ENCODE results near the gene C4orf36.

Gene C4orf36

DNA sequence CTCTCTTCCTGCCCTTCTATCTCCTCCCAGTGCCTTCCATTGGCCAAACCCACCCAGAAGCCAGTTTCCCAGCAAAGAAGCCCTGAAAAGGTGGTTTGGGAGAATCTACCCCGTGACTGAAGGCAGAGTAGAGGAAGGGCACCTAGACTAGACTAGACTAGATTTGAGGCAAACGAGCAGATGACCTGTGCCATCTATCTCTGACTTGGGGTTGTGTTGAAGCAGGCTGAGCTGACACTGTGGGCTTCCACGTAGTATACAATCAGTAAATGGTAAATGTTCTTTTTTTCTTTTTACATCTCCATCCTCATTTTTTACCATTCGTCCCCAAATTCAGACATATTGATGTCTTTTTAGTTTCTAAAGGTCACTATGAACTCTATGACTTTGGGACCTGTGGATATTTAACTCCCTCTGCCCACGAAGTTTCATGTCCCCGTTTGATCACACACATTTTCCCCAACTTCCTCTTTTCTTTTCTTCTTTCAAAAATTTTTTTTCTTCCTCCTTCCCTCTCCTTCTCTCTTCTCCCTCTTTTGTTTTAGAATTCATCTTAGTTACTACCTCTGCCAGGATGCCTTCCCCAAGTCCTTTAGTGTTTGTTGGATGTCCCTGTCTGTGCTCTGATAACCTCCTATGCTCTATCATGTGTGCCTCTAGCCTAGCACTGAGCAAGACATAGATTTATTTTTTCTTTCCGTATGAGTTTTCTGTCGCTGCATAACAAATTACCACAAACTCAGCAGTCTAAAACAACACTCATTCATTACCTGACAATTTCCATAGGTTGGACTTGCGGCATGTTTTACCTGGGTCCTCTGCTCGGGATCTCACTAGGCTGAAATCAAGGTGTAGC is 36.4 kb upstream of the C4orf36 start:
- Histone ChIP-seq H3K27me3 (ENCODE audit: control insufficient read depth in 5 of 5, insufficient read depth in 4 of 5, low read length in 5 of 5) (no peaks in the 10 kb centered on the region), H3K9ac (ENCODE audit: low read length in 5 of 5) (no peak overlapping the region), H3K4me1 (ENCODE audit: control insufficient read depth in 5 of 5, insufficient read depth in 5 of 5, low read length in 5 of 5) (peaks cover 0 to 8% (median 4%) of the 10 kb centered on the region in 5 donors), H3K36me3 (ENCODE audit: control insufficient read depth in 5 of 5, insufficient read depth in 5 of 5, low read length in 5 of 5) (peaks cover 0 to 5% (median 4%) of the 10 kb centered on the region in 5 donors), H3K4me3 (ENCODE audit: low read depth in 1 of 5, low read length in 5 of 5) (no peak overlapping the region), H3K27ac (ENCODE audit: low read depth, low read length) (peak overlapping the region; percentile 35), H3K9me3 (ENCODE audit: control insufficient read depth in 5 of 5, low read length in 5 of 5) (no peaks in the 10 kb centered on the region)

GRCh38 chr4:86927843-86928395 is 35.7 kb upstream of the C4orf36 start:
- Histone ChIP-seq H3K36me3 (ENCODE audit: control insufficient read depth in 5 of 5, insufficient read depth in 5 of 5, low read length in 5 of 5) (peaks cover 0 to 5% (median 4%) of the 10 kb centered on the region in 5 donors), H3K27me3 (ENCODE audit: control insufficient read depth in 5 of 5, insufficient read depth in 4 of 5, low read length in 5 of 5) (no peaks in the 10 kb centered on the region), H3K9me3 (ENCODE audit: control insufficient read depth in 5 of 5, low read length in 5 of 5) (no peaks in the 10 kb centered on the region), H3K4me3 (ENCODE audit: low read depth in 1 of 5, low read length in 5 of 5) (no peak overlapping the region), H3K27ac (ENCODE audit: low read depth, low read length) (peak overlapping the region; percentile 35), H3K9ac (ENCODE audit: low read length in 5 of 5) (no peak overlapping the region), H3K4me1 (ENCODE audit: control insufficient read depth in 5 of 5, insufficient read depth in 5 of 5, low read length in 5 of 5) (peaks cover 0 to 6% (median 3%) of the 10 kb centered on the region in 5 donors)

DNA sequence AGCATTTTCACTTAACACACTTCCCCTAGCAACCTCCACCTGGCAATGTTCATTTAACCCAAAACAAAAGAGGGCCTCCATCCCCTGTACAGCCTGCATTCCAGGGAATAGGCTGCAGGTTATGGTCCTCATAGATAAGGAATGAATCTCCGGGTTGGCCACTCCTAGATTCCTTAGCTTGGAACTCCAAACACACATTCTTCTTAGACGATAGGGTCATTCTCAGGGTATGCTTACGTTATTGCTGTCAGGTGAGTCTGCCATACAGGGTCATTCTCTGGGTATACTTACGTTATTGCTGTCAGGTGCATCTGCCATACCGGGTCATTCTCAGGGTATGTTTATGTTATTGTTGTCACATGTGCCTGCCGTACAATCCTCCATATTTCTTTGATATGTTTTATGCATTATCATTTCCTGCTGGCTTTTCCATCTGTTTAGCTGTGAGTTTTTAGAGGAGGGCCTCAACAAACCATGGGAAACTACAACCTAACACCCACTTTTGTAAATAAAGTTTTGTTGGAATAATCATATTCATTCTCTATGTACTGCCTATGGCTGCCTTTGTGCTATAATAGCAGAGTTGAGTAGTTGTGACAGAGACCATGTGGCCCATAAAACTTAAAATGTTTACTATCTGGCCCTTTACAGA is 34.3 kb upstream of the C4orf36 start:
- H3K27ac ChIP-seq (ENCODE audit: low read depth, low read length) = no peak overlapping the region
- peaks cover 0 to 11% (median 8%) of the 10 kb centered on the region in 5 donors for H3K4me1 ChIP-seq (ENCODE audit: control insufficient read depth in 5 of 5, insufficient read depth in 5 of 5, low read length in 5 of 5)

GRCh38 chr4:86924811-86925210 is 32.6 kb upstream of the C4orf36 start:
- H3K27me3 ChIP-seq (ENCODE audit: control insufficient read depth in 5 of 5, insufficient read depth in 4 of 5, low read length in 5 of 5) = no peaks in the 10 kb centered on the region
- H3K4me1 ChIP-seq (ENCODE audit: control insufficient read depth in 5 of 5, insufficient read depth in 5 of 5, low read length in 5 of 5) = peaks cover 0 to 24% (median 14%) of the 10 kb centered on the region in 5 donors
- no peak overlapping the region for H3K4me3 ChIP-seq (ENCODE audit: low read depth in 1 of 5, low read length in 5 of 5)
- H3K27ac ChIP-seq (ENCODE audit: low read depth, low read length) = no peak overlapping the region
- H3K36me3 ChIP-seq (ENCODE audit: control insufficient read depth in 5 of 5, insufficient read depth in 5 of 5, low read length in 5 of 5) = peaks cover 0 to 3% (median 0%) of the 10 kb centered on the region in 5 donors
- H3K9me3 ChIP-seq (ENCODE audit: control insufficient read depth in 5 of 5, low read length in 5 of 5) = no peaks in the 10 kb centered on the region
- no peak overlapping the region for H3K9ac ChIP-seq (ENCODE audit: low read length in 5 of 5)

More for the DNA sequence above, 34.3 kb upstream of the C4orf36 start:
- H3K36me3 ChIP-seq (ENCODE audit: control insufficient read depth in 5 of 5, insufficient read depth in 5 of 5, low read length in 5 of 5) = peaks cover 0 to 5% (median 4%) of the 10 kb centered on the region in 5 donors
- no peak overlapping the region for H3K4me3 ChIP-seq (ENCODE audit: low read depth in 1 of 5, low read length in 5 of 5)
- H3K9me3 ChIP-seq (ENCODE audit: control insufficient read depth in 5 of 5, low read length in 5 of 5) = no peaks in the 10 kb centered on the region
- H3K27me3 ChIP-seq (ENCODE audit: control insufficient read depth in 5 of 5, insufficient read depth in 4 of 5, low read length in 5 of 5) = no peaks in the 10 kb centered on the region
- H3K9ac ChIP-seq (ENCODE audit: low read length in 5 of 5) = no peak overlapping the region

GRCh38 chr4:86921608-86922252 is 29.5 kb upstream of the C4orf36 start:
- peaks cover 6 to 35% (median 20%) of the 10 kb centered on the region in 5 donors for H3K4me1 ChIP-seq (ENCODE audit: control insufficient read depth in 5 of 5, insufficient read depth in 5 of 5, low read length in 5 of 5)
- no peaks in the 10 kb centered on the region for H3K9me3 ChIP-seq (ENCODE audit: control insufficient read depth in 5 of 5, low read length in 5 of 5)
- peaks cover 0 to 3% (median 0%) of the 10 kb centered on the region in 5 donors for H3K36me3 ChIP-seq (ENCODE audit: control insufficient read depth in 5 of 5, insufficient read depth in 5 of 5, low read length in 5 of 5)
- no peaks in the 10 kb centered on the region for H3K27me3 ChIP-seq (ENCODE audit: control insufficient read depth in 5 of 5, insufficient read depth in 4 of 5, low read length in 5 of 5)
- no peak overlapping the region for H3K9ac ChIP-seq (ENCODE audit: low read length in 5 of 5)
- peak overlapping the region; percentile 70 for H3K27ac ChIP-seq (ENCODE audit: low read depth, low read length)
- no peak overlapping the region for H3K4me3 ChIP-seq (ENCODE audit: low read depth in 1 of 5, low read length in 5 of 5)

GRCh38 chr4:86919561-86920223 is 27.5 kb upstream of the C4orf36 start:
- Histone ChIP-seq H3K9ac (ENCODE audit: low read length in 5 of 5) (no peak overlapping the region), H3K36me3 (ENCODE audit: control insufficient read depth in 5 of 5, insufficient read depth in 5 of 5, low read length in 5 of 5) (no peaks in the 10 kb centered on the region), H3K9me3 (ENCODE audit: control insufficient read depth in 5 of 5, low read length in 5 of 5) (no peaks in the 10 kb centered on the region), H3K4me1 (ENCODE audit: control insufficient read depth in 5 of 5, insufficient read depth in 5 of 5, low read length in 5 of 5) (peaks cover 6 to 35% (median 20%) of the 10 kb centered on the region in 5 donors), H3K27me3 (ENCODE audit: control insufficient read depth in 5 of 5, insufficient read depth in 4 of 5, low read length in 5 of 5) (no peaks in the 10 kb centered on the region), H3K27ac (ENCODE audit: low read depth, low read length) (peak overlapping the region; percentile 67), H3K4me3 (ENCODE audit: low read depth in 1 of 5, low read length in 5 of 5) (no peak overlapping the region)

- Histone ChIP-seq H3K4me3 (ENCODE audit: low read depth in 1 of 5, low read length in 5 of 5) (no peak overlapping the region), H3K9me3 (ENCODE audit: control insufficient read depth in 5 of 5, low read length in 5 of 5) (no peaks in the 10 kb centered on the region), H3K36me3 (ENCODE audit: control insufficient read depth in 5 of 5, insufficient read depth in 5 of 5, low read length in 5 of 5) (no peaks in the 10 kb centered on the region), H3K4me1 (ENCODE audit: control insufficient read depth in 5 of 5, insufficient read depth in 5 of 5, low read length in 5 of 5) (peaks cover 6 to 35% (median 20%) of the 10 kb centered on the region in 5 donors), H3K27ac (ENCODE audit: low read depth, low read length) (peak overlapping the region; percentile 67), H3K27me3 (ENCODE audit: control insufficient read depth in 5 of 5, insufficient read depth in 4 of 5, low read length in 5 of 5) (no peaks in the 10 kb centered on the region), H3K9ac (ENCODE audit: low read length in 5 of 5) (no peak overlapping the region)
Measured at GRCh38 chr4:86918539-86919072, 26.4 kb upstream of the C4orf36 start.

DNA sequence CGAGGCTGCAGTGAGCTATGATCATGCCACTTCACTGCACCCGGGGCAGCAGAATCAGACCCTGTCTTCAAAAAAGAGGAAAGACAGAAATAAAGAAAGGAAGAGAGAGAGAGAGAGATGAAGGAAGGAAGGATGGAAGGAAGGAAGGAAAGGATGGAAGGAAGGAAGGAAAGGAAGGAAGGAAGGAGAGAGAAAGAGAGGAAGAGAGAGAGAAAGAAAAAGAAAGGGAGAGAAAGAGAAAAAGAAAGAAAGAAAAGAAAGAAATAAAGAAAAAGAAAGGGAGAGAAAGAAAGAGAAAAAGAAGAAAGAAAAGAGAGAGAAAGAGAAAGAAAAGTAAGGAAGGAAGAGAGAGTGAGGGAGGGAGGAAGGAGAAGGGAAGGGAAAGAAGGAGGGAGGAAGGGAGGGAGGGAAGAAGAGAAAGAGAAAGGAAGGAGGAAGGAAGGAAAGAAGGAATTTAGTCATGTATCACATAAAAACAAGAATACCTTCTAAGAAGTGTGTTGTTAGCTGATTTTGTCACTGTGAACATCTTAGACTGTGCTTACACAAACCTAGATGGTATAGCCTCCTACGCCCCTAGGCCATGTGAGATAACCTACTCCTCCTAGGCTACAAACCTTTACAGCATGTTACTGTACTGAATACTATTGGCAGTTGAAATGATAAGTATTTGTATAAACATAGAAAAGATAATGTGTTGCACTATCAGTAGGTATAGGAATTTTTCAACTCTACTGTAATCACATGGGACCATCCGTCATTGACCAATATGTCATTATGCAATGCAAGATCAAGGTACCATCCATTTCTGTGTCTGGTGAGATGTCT is 25.2 kb upstream of the C4orf36 start:
- Histone ChIP-seq H3K9me3 (ENCODE audit: control insufficient read depth in 5 of 5, low read length in 5 of 5) (no peaks in the 10 kb centered on the region), H3K27ac (ENCODE audit: low read depth, low read length) (no peak overlapping the region), H3K27me3 (ENCODE audit: control insufficient read depth in 5 of 5, insufficient read depth in 4 of 5, low read length in 5 of 5) (no peaks in the 10 kb centered on the region)

More for the DNA sequence above, 25.2 kb upstream of the C4orf36 start:
- Histone ChIP-seq H3K4me1 (ENCODE audit: control insufficient read depth in 5 of 5, insufficient read depth in 5 of 5, low read length in 5 of 5) (peaks cover 6 to 35% (median 20%) of the 10 kb centered on the region in 5 donors), H3K4me3 (ENCODE audit: low read depth in 1 of 5, low read length in 5 of 5) (no peak overlapping the region), H3K36me3 (ENCODE audit: control insufficient read depth in 5 of 5, insufficient read depth in 5 of 5, low read length in 5 of 5) (peaks cover 0 to 2% (median 0%) of the 10 kb centered on the region in 5 donors), H3K9ac (ENCODE audit: low read length in 5 of 5) (no peak overlapping the region)

Data from subcutaneous abdominal adipose tissue (tissue), 5 donors.